Progenitor cell of endocrine pancreas (in vitro differentiated cells): ENCODE data around the gene CTNNA1. TPM values are rescaled to one million over a fixed set of nuclear protein-coding genes. Genes with fewer than 3 reads are reported as not detected.
A peak's percentile ranks its signal among the peaks of the same experiment; 100 is the strongest.

Source experiments
- DNase-seq: peaks from one replicate; pipeline ENCODE4 v3.0.0; 2021; ENCODE audit warnings: low spot score; ENCODE audit not compliant: unreplicated experiment
- H3K27ac Mint-ChIP-seq: 2 replicates; pipeline ENCODE4 v1.8.0; 2021; ENCODE audit warnings: mild to moderate bottlenecking, moderate library complexity, mixed read lengths
- H3K27me3 Mint-ChIP-seq: 2 replicates; pipeline ENCODE4 v1.8.0; 2021; ENCODE audit warnings: mixed read lengths
- H3K36me3 Mint-ChIP-seq: 2 replicates; pipeline ENCODE4 v1.8.0; 2022; ENCODE audit warnings: mixed read lengths; ENCODE audit not compliant: insufficient read depth
- H3K4me1 Mint-ChIP-seq: 2 replicates; pipeline ENCODE4 v1.8.0; 2021; ENCODE audit warnings: low read depth, mixed read lengths
- H3K4me3 Mint-ChIP-seq: 2 replicates; pipeline ENCODE4 v1.8.0; 2021; ENCODE audit warnings: low read depth, mild to moderate bottlenecking, moderate library complexity, mixed read lengths
- H3K9me3 Mint-ChIP-seq: 2 replicates; pipeline ENCODE4 v1.8.0; 2021; ENCODE audit warnings: low read depth, mixed read lengths
- total RNA-seq: library from RNA; stranded (reverse); gene quantifications from 2 replicates; pipeline ENCODE4 v1.2.1, GENCODE V29; 2021
- TF ChIP-seq, protein P1 (sequence below): fragments of 200-600 bp; sonication (generic); IDR thresholded peaks from one replicate; pipeline ENCODE4 v1.5.0; 2021; ENCODE audit warnings: antibody characterized with exemption, mild to moderate bottlenecking; ENCODE audit not compliant: unreplicated experiment

CTNNA1 gene
- total RNA-seq, 1 donor from 2014 or later = 394 TPM

DNA sequence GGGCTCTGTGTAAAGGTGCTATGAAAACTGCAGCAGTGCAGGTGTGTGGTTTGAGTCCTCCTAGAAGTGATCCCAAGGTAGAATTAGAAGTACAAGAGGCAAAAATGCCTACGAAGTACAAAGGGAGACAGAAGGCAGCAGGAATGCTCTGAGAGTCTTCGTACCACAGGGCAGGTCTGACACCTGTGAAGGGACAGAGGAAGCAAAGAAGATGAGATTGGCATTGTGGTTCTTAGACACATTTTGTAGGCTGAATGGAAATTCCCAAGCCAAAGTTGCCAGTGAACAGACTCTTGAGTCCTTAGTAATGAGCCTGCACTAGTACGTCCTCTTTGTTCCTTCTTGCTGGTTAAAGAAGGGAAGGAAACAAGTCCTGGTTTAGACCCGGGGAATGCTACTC lies 123.6 kb downstream of the CTNNA1 start:
- no peaks in the 10 kb centered on the region for H3K27me3 Mint-ChIP-seq
- peaks cover 5% of the 10 kb centered on the region for H3K36me3 Mint-ChIP-seq
- DNase-seq = no peak
- no peak overlapping the region for H3K4me3 Mint-ChIP-seq
- H3K27ac Mint-ChIP-seq = peak overlapping the region; percentile 21
- TF ChIP-seq, protein P1, sequence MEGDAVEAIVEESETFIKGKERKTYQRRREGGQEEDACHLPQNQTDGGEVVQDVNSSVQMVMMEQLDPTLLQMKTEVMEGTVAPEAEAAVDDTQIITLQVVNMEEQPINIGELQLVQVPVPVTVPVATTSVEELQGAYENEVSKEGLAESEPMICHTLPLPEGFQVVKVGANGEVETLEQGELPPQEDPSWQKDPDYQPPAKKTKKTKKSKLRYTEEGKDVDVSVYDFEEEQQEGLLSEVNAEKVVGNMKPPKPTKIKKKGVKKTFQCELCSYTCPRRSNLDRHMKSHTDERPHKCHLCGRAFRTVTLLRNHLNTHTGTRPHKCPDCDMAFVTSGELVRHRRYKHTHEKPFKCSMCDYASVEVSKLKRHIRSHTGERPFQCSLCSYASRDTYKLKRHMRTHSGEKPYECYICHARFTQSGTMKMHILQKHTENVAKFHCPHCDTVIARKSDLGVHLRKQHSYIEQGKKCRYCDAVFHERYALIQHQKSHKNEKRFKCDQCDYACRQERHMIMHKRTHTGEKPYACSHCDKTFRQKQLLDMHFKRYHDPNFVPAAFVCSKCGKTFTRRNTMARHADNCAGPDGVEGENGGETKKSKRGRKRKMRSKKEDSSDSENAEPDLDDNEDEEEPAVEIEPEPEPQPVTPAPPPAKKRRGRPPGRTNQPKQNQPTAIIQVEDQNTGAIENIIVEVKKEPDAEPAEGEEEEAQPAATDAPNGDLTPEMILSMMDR = no peak
- peaks cover 21% of the 10 kb centered on the region for H3K4me1 Mint-ChIP-seq
- H3K9me3 Mint-ChIP-seq = no peaks in the 10 kb centered on the region

DNA sequence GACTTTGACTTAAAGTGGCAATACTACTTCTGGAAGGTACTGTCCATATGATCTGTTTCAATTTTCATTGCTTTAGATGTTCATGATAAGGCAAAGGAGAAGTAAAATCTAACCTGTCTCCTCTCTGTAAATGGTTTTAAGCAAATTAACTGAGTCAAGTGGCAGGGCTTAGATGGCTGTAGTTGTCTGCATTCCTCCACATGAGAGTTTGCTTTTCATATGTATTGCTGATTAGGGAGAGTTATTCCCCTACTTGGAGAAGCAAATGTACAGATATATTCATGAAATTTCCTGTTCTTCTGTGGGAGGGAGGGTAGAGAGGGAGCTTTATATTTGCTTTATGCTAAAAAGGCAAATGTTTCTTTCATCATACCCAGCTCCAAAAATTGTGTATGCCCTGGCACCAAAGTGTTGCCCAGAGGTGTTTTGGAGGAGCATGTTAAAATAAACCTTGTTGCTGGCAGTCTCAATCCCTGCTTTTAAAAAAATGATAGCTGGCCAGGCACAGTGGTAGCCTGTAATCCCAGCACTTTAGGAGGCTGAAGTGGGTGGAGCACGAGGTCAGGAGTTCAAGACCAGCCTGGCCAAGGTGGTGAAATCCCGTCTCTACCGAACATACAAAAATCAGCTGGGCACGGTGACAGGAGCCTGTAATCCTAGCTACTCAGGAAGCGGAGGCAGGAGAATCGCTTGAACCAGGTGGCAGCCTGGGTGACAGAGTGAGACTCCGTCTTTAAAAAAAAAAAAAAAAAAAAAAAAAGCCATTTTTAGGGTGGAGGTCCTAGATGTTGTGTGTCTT lies 125.4 kb downstream of the CTNNA1 start:
- Mint-ChIP-seq H3K36me3 (peaks cover 10% of the 10 kb centered on the region), H3K9me3 (peaks cover 3% of the 10 kb centered on the region), H3K4me1 (peaks cover 9% of the 10 kb centered on the region), H3K4me3 (no peak overlapping the region), H3K27ac (no peak overlapping the region), H3K27me3 (no peaks in the 10 kb centered on the region)
- DNase-seq = no peak
- TF ChIP-seq, protein P1 = no peak

DNA sequence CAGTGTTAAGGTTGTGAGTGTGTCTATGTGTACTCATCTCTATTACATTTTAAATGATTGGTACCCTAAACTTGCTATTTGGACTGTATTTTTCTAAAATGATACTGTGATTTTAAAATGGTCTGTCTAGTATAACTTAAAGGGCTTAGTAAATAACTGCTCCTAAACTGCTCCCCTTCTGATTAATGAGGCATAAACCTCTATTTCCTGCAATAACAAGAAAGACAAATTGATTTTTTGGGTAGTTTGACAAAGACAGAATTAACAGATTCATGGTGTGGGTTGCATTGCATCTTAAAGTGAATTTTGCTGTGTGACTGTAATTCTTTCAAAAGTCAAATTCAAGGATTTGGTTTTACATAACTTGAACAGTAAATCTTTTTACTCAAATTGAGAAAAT lies 130.0 kb downstream of the CTNNA1 start:
- Mint-ChIP-seq H3K9me3 (peaks cover 6% of the 10 kb centered on the region), H3K4me3 (no peak overlapping the region), H3K4me1 (peaks cover 15% of the 10 kb centered on the region), H3K27ac (no peak overlapping the region), H3K27me3 (no peaks in the 10 kb centered on the region), H3K36me3 (peaks cover 29% of the 10 kb centered on the region)
- TF ChIP-seq, protein P1 = no peak
- DNase-seq = no peak

DNA sequence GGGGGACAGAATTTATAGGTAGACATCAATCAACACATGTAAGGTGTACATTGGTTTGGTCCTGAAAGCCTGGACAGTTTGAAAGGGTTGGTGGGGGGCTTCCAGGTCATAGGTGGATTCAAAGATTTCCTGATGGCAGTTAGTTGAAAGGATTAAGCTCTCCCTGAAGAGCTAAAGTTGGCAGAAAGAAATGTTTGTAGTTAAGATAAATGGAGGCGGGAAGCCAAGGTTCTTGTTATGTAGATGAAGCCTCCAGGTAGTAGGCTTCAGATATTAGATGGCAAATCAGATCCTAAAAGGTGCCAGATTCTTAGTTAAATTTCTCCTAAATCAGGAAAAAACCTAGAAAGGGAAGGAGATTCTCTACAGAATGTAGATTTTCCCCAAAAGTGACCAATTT lies 130.9 kb downstream of the CTNNA1 start:
- Mint-ChIP-seq H3K4me3 (no peak overlapping the region), H3K27me3 (no peaks in the 10 kb centered on the region), H3K36me3 (peaks cover 36% of the 10 kb centered on the region), H3K27ac (no peak overlapping the region), H3K9me3 (peaks cover 6% of the 10 kb centered on the region), H3K4me1 (peaks cover 15% of the 10 kb centered on the region)
- TF ChIP-seq, protein P1 = no peak
- DNase-seq = no peak

DNA sequence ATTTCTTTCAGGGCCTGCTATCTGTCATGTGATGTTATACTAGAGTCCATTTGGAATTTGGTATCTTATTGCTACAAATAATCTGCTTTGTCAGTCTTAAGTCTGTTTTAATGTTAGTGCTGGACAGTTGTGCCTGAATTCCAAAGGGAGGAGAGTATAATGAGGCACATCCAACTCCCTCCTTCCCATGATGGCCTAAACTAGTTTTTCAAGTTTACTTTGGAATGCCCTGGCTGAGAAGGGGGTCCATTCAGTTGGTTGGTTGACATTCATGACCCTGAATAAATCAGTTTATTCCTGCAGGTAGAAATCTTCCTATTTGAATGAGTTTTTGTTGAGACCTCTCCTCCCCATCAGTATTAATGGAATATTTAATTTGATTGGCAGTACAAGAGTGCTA lies 131.3 kb downstream of the CTNNA1 start:
- Mint-ChIP-seq H3K27me3 (no peaks in the 10 kb centered on the region), H3K36me3 (peaks cover 37% of the 10 kb centered on the region), H3K4me1 (peaks cover 15% of the 10 kb centered on the region), H3K4me3 (no peak overlapping the region), H3K9me3 (peaks cover 6% of the 10 kb centered on the region), H3K27ac (peak overlapping the region; percentile 55)
- no peak for DNase-seq
- TF ChIP-seq, protein P1 = no peak
